ENCODE results near the gene ADAMTS6. TPM values are rescaled to one million over a fixed set of nuclear protein-coding genes. Genes with fewer than 3 reads are reported as not detected.

The ADAMTS6 gene
- total RNA-seq, 2 donors from 2014 or later, result 1.7 TPM

DNA sequence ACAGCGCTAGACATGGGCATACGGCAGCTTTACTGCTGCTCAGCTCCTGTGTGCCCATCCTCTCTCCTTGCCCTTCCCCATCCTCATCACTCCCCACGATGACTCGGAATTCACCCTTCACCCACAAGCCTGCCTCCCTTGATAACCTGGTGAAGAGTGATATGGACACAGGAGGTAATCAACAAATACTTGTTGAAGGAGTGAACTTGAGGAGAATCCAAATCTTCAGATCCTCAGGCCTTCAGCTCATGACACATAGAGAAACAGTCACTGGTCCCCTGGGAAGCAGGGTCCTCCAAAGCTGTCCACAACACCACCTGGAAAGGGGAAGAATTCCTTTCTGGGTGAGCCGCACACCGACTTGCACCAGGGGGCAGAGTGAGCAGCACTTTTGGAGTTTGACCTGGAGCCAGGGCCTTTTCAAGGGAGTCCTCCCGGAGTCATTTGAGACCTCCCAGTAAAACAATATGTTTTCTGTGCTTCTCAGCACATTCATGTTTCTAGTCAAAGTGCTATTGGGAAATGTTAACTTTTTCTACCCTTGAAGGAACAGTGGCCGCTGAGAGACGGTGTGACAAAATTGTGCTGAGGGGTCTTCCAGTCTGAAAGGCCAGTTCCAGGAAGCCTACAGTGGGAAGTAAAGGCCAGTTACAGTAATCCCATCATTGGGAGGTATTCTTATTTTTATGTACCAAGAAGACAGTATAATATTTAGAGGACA is 380.6 kb downstream of the ADAMTS6 start:
- intact Hi-C loops (cut with DNase I), result loop anchor here (2.0 to 10.0 kb wide), 4 partner anchors 136 to 384 kb away; partner anchors contain the start of gene ADAMTS6 (in 1 of the 2)
- peak; percentile 62 for DNase-seq
- ATAC-seq, result peak; percentile 20 to 65

Other genes starting within 250 kb of the ADAMTS6 start
- gene CENPK, start 81.2 kb upstream of the ADAMTS6 start, total RNA-seq, result 1 to 10 TPM; 1.2 TPM
- gene PPWD1, start 81.4 kb upstream of the ADAMTS6 start, total RNA-seq, result 10 to 100 TPM; 14.6 to 17.6 TPM
- 10 to 100 TPM; 15.5 to 17.8 TPM for gene TRIM23, start 142.4 kb upstream of the ADAMTS6 start, total RNA-seq
- gene SHLD3, start 143.1 kb upstream of the ADAMTS6 start, total RNA-seq, result 1 to 10 TPM; 2.2 to 3.1 TPM
- gene TRAPPC13, start 143.1 kb upstream of the ADAMTS6 start, total RNA-seq, result 10 to 100 TPM; 18.1 to 20.6 TPM
- gene SGTB, start 240.2 kb upstream of the ADAMTS6 start, total RNA-seq, result 1 to 10 TPM; 7.4 to 8.3 TPM
- gene NLN, start 240.3 kb upstream of the ADAMTS6 start, total RNA-seq, result 10 to 100 TPM; 13.9 to 14.7 TPM

Measured in left cardiac atrium (tissue), 4 donors.